HepG2 (cell line): Measurements from ENCODE around the gene SYP. TPM values are rescaled to one million over a fixed set of nuclear protein-coding genes. Genes with fewer than 3 reads are reported as not detected.

Experiments used
- GATAD1 ChIP-seq: IDR thresholded peaks from 2 replicates; pipeline ENCODE4 v1.6.1; 2016; ENCODE audit warnings: missing genetic modification reagents, missing compliant biosample characterization
- JUNB ChIP-seq: sonication (generic); formaldehyde crosslinking; IDR thresholded peaks from 2 replicates; pipeline ENCODE4 v1.8.0; 2022; ENCODE audit warnings: missing genetic modification reagents, mild to moderate bottlenecking, borderline replicate concordance
- JUND ChIP-seq: sonication (generic); formaldehyde crosslinking; IDR thresholded peaks from 2 replicates; pipeline ENCODE4 v1.8.0; 2022; ENCODE audit warnings: mild to moderate bottlenecking, missing genetic modification reagents
- RFX1 ChIP-seq: fragments of 450-650 bp; IDR thresholded peaks from 2 replicates; pipeline ENCODE4 v1.6.1; 2017
- SMAD3 ChIP-seq: sonication (generic); formaldehyde crosslinking; IDR thresholded peaks from 2 replicates; pipeline ENCODE4 v1.4.0; 2020; ENCODE audit warnings: missing genetic modification reagents
- STAT6 ChIP-seq: sonication (generic); formaldehyde crosslinking; IDR thresholded peaks from 2 replicates; pipeline ENCODE4 v1.4.0; 2020; ENCODE audit warnings: missing genetic modification reagents, mild to moderate bottlenecking, borderline replicate concordance
- TBL1XR1 ChIP-seq: fragments of 150-350 bp; IDR thresholded peaks from 2 replicates; pipeline ENCODE4 v1.6.1; 2014; ENCODE audit warnings: borderline replicate concordance, low read length; ENCODE audit not compliant: partially characterized antibody
- TRAFD1 ChIP-seq: sonication (generic); formaldehyde crosslinking; IDR thresholded peaks from 2 replicates; pipeline ENCODE4 v1.5.1; 2020; ENCODE audit warnings: missing genetic modification reagents, mild to moderate bottlenecking, borderline replicate concordance
- ZBTB3 ChIP-seq: sonication (generic); formaldehyde crosslinking; IDR thresholded peaks from 2 replicates; pipeline ENCODE4 v1.4.0; 2020; ENCODE audit warnings: low read depth, mild to moderate bottlenecking, moderate library complexity, missing genetic modification reagents, borderline replicate concordance
- ZFP62 ChIP-seq: sonication (generic); formaldehyde crosslinking; IDR thresholded peaks from 2 replicates; pipeline ENCODE4 v1.4.0; 2020; ENCODE audit warnings: missing genetic modification reagents
- ZNF253 ChIP-seq: sonication (generic); formaldehyde crosslinking; IDR thresholded peaks from 2 replicates; pipeline ENCODE4 v1.8.0; 2022; ENCODE audit warnings: mild to moderate bottlenecking, missing genetic modification reagents, borderline replicate concordance
- ZNF276 ChIP-seq: sonication (generic); formaldehyde crosslinking; IDR thresholded peaks from 2 replicates; pipeline ENCODE4 v1.4.0; 2020; ENCODE audit warnings: mild to moderate bottlenecking, low read depth, missing genetic modification reagents
- ZNF652 ChIP-seq: IDR thresholded peaks from 2 replicates; pipeline ENCODE4 v1.6.1; 2016; ENCODE audit warnings: low read depth, borderline replicate concordance
- ZNF737 ChIP-seq: sonication (generic); formaldehyde crosslinking; IDR thresholded peaks from 2 replicates; pipeline ENCODE4 v1.5.0; 2020; ENCODE audit warnings: missing genetic modification reagents, mild to moderate bottlenecking, borderline replicate concordance
- ZNF782 ChIP-seq: sonication (generic); formaldehyde crosslinking; IDR thresholded peaks from 2 replicates; pipeline ENCODE4 v1.4.0; 2020; ENCODE audit warnings: missing genetic modification reagents, mild to moderate bottlenecking, borderline replicate concordance
- ZNF891 ChIP-seq: sonication (generic); formaldehyde crosslinking; IDR thresholded peaks from 2 replicates; pipeline ENCODE4 v1.5.0; 2020; ENCODE audit warnings: mild to moderate bottlenecking, missing genetic modification reagents
- polyA plus RNA-seq, 8 experiments: library from polyadenylated mRNA; depleted of rRNA in 3 of 8; stranded (reverse) in 7 of 8; unstranded in 1 of 8; fragments of >200 nt; fragmentation: Illumina TruSeq in 4 of 8; extraction: Trizol in 4 of 8; gene quantifications; 2 replicates each; pipeline versions ENCODE4 v1.2.1 to v1.2.3, GENCODE V29; 2011 to 2016; ENCODE audit warnings: low read depth in 4 of 8, missing spikeins in 1 of 8, mixed read lengths in 1 of 8; ENCODE audit not compliant: insufficient read depth in 1 of 8
- total RNA-seq, 5 experiments: library from RNA; depleted of rRNA; stranded (reverse); fragments of >200 nt; fragmentation: Illumina TruSeq; extraction: Trizol; gene quantifications; 2 replicates each; pipeline ENCODE4 v1.2.3, GENCODE V29; 2016; ENCODE audit warnings: low read depth in 1 of 5
- TF ChIP-seq, protein P1 (sequence below): sonication (generic); formaldehyde crosslinking; IDR thresholded peaks from 2 replicates; pipeline ENCODE4 v1.4.0; 2020; ENCODE audit warnings: mild to moderate bottlenecking, missing genetic modification reagents
- TF ChIP-seq, protein P2 (sequence below): fragments of 450-650 bp; IDR thresholded peaks from 2 replicates; pipeline ENCODE4 v1.6.1; 2017
- TF ChIP-seq, protein P3 (sequence below): sonication (generic); formaldehyde crosslinking; conservative IDR thresholded peaks from 2 replicates; pipeline ENCODE4 v1.4.0; 2020; ENCODE audit warnings: missing genetic modification reagents

Gene SYP
- total and polyA plus RNA-seq, 2 of the 13 experiments (the other 11 are each of a cell fraction or from before 2014, with no cell fraction given) = 2.0 to 2.5 TPM

DNA sequence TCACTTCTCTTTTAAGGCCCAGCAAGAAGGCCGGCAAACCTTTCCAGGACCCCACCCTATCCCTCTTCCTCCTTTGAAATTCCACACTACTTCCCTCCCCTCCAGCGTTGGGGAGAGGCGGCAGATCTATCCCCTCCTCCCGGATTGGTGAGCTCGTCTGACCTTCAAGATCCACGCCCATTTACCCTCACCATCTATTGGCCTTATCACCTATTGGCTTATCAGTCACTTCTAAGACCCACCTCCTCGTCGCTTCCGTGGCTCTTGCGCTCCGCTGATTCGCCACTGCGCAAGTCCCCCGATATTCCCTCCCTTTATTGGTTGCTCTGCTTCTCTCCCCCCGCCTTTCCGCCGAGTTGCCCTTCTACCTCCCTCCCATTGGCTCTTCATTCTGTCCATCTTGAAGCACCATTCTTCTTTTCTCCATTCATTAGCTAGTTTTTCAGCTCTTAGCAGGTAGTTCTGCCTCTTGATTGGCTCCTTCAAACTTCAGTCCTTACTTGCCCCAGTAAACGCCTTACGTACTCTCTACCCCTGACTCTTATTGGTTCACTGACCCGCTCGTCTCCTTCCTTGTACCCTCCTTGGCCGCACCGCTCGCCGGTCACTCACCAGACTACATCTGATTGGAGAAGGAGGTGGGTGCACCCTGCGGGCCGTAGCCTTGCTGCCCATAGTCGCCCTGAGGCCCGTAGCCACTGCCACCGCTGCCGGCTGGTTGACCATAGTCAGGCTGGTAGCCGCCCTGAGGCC, 9.0 kb downstream of the SYP start (continued):
- TF ChIP-seq ZNF652 (CRISPR knock-in tag) (no peak), ZBTB3 (CRISPR knock-in tag) (no peak), GATAD1 (CRISPR knock-in tag) (0 out of 2 replicates have a peak, but pooled peaks have one; percentile 25), ZNF276 (CRISPR knock-in tag) (no peak), ZNF253 (CRISPR knock-in tag) (no peak), ZNF737 (CRISPR knock-in tag) (no peak), TRAFD1 (CRISPR knock-in tag) (no peak), JUND (CRISPR knock-in tag) (no peak), RFX1 (no peak), JUNB (CRISPR knock-in tag) (no peak), STAT6 (CRISPR knock-in tag) (no peak), ZNF782 (CRISPR knock-in tag) (no peak), TBL1XR1 (no peak), SMAD3 (no peak), ZNF891 (CRISPR knock-in tag) (no peak), ZFP62 (CRISPR knock-in tag) (no peak)
- TF ChIP-seq, protein P1, sequence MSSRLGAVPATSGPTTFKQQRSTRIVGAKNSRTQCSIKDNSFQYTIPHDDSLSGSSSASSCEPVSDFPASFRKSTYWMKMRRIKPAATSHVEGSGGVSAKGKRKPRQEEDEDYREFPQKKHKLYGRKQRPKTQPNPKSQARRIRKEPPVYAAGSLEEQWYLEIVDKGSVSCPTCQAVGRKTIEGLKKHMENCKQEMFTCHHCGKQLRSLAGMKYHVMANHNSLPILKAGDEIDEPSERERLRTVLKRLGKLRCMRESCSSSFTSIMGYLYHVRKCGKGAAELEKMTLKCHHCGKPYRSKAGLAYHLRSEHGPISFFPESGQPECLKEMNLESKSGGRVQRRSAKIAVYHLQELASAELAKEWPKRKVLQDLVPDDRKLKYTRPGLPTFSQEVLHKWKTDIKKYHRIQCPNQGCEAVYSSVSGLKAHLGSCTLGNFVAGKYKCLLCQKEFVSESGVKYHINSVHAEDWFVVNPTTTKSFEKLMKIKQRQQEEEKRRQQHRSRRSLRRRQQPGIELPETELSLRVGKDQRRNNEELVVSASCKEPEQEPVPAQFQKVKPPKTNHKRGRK = no peak
- TF ChIP-seq, protein P2, sequence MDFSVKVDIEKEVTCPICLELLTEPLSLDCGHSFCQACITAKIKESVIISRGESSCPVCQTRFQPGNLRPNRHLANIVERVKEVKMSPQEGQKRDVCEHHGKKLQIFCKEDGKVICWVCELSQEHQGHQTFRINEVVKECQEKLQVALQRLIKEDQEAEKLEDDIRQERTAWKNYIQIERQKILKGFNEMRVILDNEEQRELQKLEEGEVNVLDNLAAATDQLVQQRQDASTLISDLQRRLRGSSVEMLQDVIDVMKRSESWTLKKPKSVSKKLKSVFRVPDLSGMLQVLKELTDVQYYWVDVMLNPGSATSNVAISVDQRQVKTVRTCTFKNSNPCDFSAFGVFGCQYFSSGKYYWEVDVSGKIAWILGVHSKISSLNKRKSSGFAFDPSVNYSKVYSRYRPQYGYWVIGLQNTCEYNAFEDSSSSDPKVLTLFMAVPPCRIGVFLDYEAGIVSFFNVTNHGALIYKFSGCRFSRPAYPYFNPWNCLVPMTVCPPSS = no peak
- TF ChIP-seq, protein P3, sequence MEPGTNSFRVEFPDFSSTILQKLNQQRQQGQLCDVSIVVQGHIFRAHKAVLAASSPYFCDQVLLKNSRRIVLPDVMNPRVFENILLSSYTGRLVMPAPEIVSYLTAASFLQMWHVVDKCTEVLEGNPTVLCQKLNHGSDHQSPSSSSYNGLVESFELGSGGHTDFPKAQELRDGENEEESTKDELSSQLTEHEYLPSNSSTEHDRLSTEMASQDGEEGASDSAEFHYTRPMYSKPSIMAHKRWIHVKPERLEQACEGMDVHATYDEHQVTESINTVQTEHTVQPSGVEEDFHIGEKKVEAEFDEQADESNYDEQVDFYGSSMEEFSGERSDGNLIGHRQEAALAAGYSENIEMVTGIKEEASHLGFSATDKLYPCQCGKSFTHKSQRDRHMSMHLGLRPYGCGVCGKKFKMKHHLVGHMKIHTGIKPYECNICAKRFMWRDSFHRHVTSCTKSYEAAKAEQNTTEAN (CRISPR knock-in tag) = no peak
